Measurements from ENCODE around the gene HEATR9.

GRCh38 chr17:35872196-35872980 is 3.7 kb upstream of the HEATR9 start:
- TF ChIP-seq ZC3H10 (CRISPR knock-in tag; IDR thresholded peaks at IDR 0.05) (no peak), ZNF8 (CRISPR knock-in tag; IDR thresholded peaks at IDR 0.05) (no peak), TCF4 (CRISPR knock-in tag; IDR thresholded peaks at IDR 0.05; ENCODE audit: borderline replicate concordance) (no peak), OSR1 (CRISPR knock-in tag; IDR thresholded peaks at IDR 0.05) (no peak), CSDC2 (CRISPR knock-in tag; IDR thresholded peaks at IDR 0.05) (no peak), ZNF565 (CRISPR knock-in tag; conservative IDR thresholded peaks at IDR 0.05; ENCODE audit: low read depth) (no peak)
